ENCODE data around the gene R3HDM2.

DNA sequence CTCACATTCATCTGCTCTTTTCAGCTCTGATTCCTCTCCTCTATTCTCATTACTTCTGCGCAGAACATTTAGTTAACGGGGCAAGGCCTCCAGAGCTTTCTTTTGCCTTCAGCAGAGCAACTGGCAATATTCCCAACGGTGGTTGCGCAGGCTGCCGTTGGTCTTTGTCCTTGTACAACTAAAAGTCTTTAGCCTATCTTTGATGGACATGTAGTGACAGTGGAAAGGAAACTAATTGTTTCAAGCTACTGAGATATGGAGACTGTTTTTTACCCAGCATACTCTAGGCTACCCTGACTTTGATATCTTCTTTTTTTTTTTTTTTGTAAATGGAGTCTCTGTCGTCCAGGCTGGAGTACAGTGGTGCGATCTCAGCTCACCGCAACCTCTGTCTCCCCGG lies 12.6 kb downstream of the R3HDM2 start:
- TF ChIP-seq, protein P1, sequence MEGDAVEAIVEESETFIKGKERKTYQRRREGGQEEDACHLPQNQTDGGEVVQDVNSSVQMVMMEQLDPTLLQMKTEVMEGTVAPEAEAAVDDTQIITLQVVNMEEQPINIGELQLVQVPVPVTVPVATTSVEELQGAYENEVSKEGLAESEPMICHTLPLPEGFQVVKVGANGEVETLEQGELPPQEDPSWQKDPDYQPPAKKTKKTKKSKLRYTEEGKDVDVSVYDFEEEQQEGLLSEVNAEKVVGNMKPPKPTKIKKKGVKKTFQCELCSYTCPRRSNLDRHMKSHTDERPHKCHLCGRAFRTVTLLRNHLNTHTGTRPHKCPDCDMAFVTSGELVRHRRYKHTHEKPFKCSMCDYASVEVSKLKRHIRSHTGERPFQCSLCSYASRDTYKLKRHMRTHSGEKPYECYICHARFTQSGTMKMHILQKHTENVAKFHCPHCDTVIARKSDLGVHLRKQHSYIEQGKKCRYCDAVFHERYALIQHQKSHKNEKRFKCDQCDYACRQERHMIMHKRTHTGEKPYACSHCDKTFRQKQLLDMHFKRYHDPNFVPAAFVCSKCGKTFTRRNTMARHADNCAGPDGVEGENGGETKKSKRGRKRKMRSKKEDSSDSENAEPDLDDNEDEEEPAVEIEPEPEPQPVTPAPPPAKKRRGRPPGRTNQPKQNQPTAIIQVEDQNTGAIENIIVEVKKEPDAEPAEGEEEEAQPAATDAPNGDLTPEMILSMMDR (IDR thresholded peaks at IDR 0.05; ENCODE audit: poor library complexity, severe bottlenecking), result no peak
- TF ChIP-seq MXI1 (conservative IDR thresholded peaks at IDR 0.05; ENCODE audit: poor library complexity, severe bottlenecking) (no peak), TAF1 (IDR thresholded peaks at IDR 0.05; ENCODE audit: low read depth) (no peak), POLR2AphosphoS5 (IDR thresholded peaks at IDR 0.05) (no peak), EZH2 (IDR thresholded peaks at IDR 0.05; ENCODE audit: borderline replicate concordance, insufficient read depth, low read length, poor library complexity, severe bottlenecking) (no peak), EP300 (conservative IDR thresholded peaks at IDR 0.05; ENCODE audit: poor library complexity, severe bottlenecking) (no peak), RAD21 (conservative IDR thresholded peaks at IDR 0.05) (no peak), SMC3 (conservative IDR thresholded peaks at IDR 0.05; ENCODE audit: poor library complexity) (no peak)
- TF ChIP-seq, protein P2, sequence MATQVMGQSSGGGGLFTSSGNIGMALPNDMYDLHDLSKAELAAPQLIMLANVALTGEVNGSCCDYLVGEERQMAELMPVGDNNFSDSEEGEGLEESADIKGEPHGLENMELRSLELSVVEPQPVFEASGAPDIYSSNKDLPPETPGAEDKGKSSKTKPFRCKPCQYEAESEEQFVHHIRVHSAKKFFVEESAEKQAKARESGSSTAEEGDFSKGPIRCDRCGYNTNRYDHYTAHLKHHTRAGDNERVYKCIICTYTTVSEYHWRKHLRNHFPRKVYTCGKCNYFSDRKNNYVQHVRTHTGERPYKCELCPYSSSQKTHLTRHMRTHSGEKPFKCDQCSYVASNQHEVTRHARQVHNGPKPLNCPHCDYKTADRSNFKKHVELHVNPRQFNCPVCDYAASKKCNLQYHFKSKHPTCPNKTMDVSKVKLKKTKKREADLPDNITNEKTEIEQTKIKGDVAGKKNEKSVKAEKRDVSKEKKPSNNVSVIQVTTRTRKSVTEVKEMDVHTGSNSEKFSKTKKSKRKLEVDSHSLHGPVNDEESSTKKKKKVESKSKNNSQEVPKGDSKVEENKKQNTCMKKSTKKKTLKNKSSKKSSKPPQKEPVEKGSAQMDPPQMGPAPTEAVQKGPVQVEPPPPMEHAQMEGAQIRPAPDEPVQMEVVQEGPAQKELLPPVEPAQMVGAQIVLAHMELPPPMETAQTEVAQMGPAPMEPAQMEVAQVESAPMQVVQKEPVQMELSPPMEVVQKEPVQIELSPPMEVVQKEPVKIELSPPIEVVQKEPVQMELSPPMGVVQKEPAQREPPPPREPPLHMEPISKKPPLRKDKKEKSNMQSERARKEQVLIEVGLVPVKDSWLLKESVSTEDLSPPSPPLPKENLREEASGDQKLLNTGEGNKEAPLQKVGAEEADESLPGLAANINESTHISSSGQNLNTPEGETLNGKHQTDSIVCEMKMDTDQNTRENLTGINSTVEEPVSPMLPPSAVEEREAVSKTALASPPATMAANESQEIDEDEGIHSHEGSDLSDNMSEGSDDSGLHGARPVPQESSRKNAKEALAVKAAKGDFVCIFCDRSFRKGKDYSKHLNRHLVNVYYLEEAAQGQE (IDR thresholded peaks at IDR 0.05; ENCODE audit: borderline replicate concordance), result no peak

Measured in neural cell (in vitro differentiated cells).